Measurements from ENCODE around the gene MAPK4.
"Not testable (repeated sequence)": the region's sequence is repeated elsewhere in the genome, so short reads cannot be mapped to it uniquely, and the experiment has no call there.

MAPK4 gene

DNA sequence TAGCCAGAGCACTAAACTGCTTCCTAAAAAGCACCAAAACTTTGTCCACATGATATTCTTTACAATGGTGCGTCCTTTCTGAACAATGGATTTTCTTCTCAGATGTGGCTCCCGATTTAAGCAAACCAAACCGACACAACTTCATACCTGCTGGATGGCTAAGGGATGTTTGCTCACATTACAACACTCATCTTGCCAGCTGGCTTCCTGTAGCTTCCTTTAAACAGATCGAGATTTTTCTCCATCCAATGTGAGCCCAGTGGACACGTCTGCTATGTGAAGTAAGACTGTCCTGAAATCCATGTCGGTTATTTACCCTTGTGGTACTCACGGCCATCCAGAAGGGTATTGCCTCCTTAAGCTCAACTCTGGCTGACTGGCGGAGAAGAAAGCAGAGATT is 126.5 kb downstream of the MAPK4 start:
- Mint-ChIP-seq H3K4me3 (no peak overlapping the region), H3K4me1 (ENCODE audit: low read depth) (no peaks in the 10 kb centered on the region), H3K27me3 (ENCODE audit: low read depth) (no peaks in the 10 kb centered on the region), H3K36me3 (ENCODE audit: low read depth) (no peaks in the 10 kb centered on the region), H3K27ac (no peak overlapping the region), H3K9me3 (no peaks in the 10 kb centered on the region)

DNA sequence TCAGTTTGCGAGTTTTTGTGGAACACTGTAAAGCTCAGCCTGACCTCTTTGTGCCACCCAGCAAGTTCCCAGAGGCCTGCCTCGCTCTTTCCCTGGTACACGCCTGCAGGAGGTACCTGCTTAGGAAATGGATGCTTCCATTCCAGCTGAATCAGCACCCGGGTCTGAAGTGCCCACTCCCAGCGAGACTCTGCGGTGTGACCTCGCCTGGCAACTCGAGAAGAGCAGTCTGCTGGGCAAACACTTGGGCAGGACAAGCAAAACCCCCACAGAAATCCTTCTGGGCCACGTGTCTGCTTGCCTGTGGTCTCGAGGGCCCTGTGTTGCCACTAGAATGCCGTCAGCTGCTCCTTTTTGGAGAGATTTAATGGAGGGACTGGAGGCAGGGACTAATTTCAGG is 127.6 kb downstream of the MAPK4 start:
- Mint-ChIP-seq H3K4me3 (no peak overlapping the region), H3K27me3 (ENCODE audit: low read depth) (no peaks in the 10 kb centered on the region), H3K4me1 (ENCODE audit: low read depth) (no peaks in the 10 kb centered on the region), H3K27ac (no peak overlapping the region), H3K36me3 (ENCODE audit: low read depth) (no peaks in the 10 kb centered on the region), H3K9me3 (no peaks in the 10 kb centered on the region)

DNA sequence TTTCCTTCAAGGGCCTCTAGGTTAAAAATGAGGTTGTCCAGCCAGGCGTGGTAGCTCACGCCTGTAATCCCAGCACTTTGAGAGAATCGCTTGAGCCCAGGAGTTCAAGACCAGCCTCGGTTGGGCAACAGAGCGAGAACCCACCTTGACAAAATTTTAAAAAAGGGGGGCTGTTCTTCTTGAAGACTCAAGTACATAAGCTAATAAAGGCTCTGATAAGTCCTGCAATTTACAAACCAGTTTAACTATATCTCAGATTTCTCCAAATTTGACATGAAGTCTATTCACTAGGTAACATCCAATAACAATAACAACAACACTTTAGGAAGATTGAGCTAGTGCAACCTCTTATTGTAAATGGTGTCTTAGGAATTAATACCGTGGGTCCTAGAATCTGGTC is 129.7 kb downstream of the MAPK4 start:
- no peak overlapping the region for H3K4me3 Mint-ChIP-seq
- H3K4me1 Mint-ChIP-seq (ENCODE audit: low read depth), result no peaks in the 10 kb centered on the region

DNA sequence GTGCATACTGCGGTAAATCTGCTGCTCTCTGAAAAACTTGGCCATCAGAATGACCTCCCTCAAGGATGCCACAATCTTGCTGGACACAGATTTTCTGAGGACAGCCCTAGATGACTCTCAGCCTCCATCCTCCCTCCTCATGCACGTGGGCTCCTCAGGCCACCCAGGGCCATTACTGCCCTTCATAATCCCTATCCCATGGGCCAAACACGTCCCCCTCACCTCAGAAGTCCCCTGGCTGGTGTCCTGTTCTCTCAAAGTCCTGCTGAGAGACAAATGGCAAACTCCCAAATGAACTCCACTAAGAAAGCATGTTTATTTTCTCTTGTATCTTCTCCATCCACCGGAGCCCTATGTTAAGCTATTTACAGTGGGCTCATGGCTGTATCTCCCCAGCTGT is 134.3 kb downstream of the MAPK4 start:
- Mint-ChIP-seq H3K9me3 (no peaks in the 10 kb centered on the region), H3K4me3 (no peak overlapping the region), H3K36me3 (ENCODE audit: low read depth) (no peaks in the 10 kb centered on the region), H3K27ac (no peak overlapping the region), H3K4me1 (ENCODE audit: low read depth) (no peaks in the 10 kb centered on the region), H3K27me3 (ENCODE audit: low read depth) (no peaks in the 10 kb centered on the region)

More for the DNA sequence above, 129.7 kb downstream of the MAPK4 start:
- no peak overlapping the region for H3K27ac Mint-ChIP-seq
- H3K36me3 Mint-ChIP-seq (ENCODE audit: low read depth), result no peaks in the 10 kb centered on the region
- H3K9me3 Mint-ChIP-seq, result no peaks in the 10 kb centered on the region
- no peaks in the 10 kb centered on the region for H3K27me3 Mint-ChIP-seq (ENCODE audit: low read depth)

DNA sequence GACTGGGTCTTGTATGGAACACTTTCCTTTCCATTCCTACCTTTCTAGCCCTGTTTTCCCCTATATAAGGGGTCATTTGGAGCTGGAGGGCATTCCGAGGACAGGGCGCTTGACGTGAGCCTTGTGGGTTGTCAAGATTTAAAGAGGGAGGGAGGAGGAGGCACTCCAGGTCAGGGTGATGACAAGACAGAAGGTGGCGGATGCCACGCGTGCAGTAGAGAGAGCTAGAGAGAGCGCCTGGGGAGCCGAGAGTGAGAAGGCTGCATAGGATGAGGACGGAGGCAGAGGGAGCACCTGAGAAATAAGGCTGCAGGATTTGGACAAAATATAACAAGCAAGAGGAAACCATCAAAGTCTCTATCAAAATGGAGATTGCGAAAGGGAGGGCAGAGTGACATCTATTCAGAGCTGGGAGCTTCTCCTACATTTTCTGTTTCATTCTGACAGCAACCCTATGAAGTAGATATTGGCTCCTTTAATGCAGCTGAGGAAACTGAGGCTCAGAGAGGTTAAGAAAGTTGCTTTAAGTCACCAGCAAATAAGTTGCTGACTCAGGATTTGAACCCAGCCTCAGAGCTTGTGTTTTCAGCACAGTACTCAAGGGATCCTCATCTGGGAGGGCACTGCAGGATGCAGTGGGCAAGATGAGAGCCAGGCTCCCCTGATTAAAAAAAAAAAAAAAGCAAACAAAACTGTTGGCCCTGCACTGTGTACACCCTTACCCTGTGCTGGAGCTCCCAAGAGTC is 135.7 kb downstream of the MAPK4 start:
- H3K9me3 Mint-ChIP-seq, result no peaks in the 10 kb centered on the region
- H3K27ac Mint-ChIP-seq, result no peak overlapping the region
- no peaks in the 10 kb centered on the region for H3K27me3 Mint-ChIP-seq (ENCODE audit: low read depth)
- no peaks in the 10 kb centered on the region for H3K4me1 Mint-ChIP-seq (ENCODE audit: low read depth)
- no peaks in the 10 kb centered on the region for H3K36me3 Mint-ChIP-seq (ENCODE audit: low read depth)
- no peak overlapping the region for H3K4me3 Mint-ChIP-seq

DNA sequence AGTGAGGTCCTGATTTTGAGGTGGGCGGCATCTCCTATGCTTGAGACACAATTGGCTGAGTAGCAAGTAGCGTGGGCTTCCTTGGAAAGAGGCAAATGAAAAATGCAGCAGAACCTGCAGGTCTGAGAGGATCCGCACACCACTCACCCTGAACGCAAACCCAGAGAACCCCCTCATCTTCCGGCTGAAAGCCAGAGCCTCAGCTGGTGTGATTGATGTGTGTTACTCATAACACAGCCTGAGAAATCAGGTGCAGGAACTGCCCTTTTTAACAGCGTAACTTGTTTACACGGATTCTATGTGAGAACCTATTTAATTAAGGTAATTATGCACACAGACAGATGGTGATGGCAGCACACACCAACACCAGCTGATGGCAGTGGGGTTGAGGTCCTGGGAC is 136.5 kb downstream of the MAPK4 start:
- Mint-ChIP-seq H3K27me3 (ENCODE audit: low read depth) (no peaks in the 10 kb centered on the region), H3K9me3 (no peaks in the 10 kb centered on the region), H3K4me1 (ENCODE audit: low read depth) (no peaks in the 10 kb centered on the region), H3K36me3 (ENCODE audit: low read depth) (no peaks in the 10 kb centered on the region), H3K27ac (no peak overlapping the region), H3K4me3 (no peak overlapping the region)

DNA sequence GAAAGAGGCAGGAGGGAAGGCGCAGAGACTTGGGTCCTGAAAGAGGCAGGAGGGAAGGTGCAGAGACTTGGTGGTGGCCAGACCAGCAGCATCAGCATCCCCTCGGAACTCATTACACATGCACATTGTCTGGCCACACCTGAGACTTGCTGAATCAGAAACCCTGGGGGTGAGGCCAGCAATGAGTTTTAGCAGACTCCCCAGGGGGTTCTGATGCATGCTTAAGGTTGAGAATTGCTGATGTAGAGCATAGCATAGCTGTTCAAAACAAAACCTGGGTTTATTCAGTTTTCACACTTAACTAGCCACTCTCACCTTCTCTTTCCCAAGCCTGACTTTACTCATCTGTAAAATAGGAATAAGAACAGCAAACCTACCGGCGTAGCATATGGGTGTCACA is 137.0 kb downstream of the MAPK4 start:
- no peaks in the 10 kb centered on the region for H3K4me1 Mint-ChIP-seq (ENCODE audit: low read depth)
- H3K9me3 Mint-ChIP-seq, result no peaks in the 10 kb centered on the region
- H3K27ac Mint-ChIP-seq, result no peak overlapping the region
- H3K36me3 Mint-ChIP-seq (ENCODE audit: low read depth), result no peaks in the 10 kb centered on the region
- no peak overlapping the region for H3K4me3 Mint-ChIP-seq
- no peaks in the 10 kb centered on the region for H3K27me3 Mint-ChIP-seq (ENCODE audit: low read depth)

DNA sequence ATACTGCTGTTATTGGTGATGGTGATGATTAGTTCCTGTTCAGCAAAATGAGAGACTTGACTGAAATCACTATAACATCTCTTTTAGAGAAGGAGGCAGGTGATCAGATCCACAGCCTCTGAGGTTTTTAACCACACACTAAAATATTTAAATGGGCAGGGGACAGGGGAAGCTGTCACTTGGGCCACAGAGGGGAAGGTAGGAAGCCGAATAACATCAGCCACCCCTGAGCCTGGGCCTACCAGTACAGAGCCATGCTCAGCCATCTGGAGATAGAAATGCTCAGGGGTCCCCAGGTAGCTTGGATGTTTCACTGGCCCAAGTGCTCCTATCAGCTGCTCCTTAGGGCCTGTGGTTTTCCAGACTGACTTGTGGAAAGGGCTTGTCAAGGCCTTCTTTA is 137.6 kb downstream of the MAPK4 start:
- H3K4me1 Mint-ChIP-seq (ENCODE audit: low read depth), result no peaks in the 10 kb centered on the region
- H3K4me3 Mint-ChIP-seq, result no peak overlapping the region
- H3K9me3 Mint-ChIP-seq, result no peaks in the 10 kb centered on the region
- H3K27ac Mint-ChIP-seq, result no peak overlapping the region
- H3K36me3 Mint-ChIP-seq (ENCODE audit: low read depth), result no peaks in the 10 kb centered on the region
- H3K27me3 Mint-ChIP-seq (ENCODE audit: low read depth), result no peaks in the 10 kb centered on the region

DNA sequence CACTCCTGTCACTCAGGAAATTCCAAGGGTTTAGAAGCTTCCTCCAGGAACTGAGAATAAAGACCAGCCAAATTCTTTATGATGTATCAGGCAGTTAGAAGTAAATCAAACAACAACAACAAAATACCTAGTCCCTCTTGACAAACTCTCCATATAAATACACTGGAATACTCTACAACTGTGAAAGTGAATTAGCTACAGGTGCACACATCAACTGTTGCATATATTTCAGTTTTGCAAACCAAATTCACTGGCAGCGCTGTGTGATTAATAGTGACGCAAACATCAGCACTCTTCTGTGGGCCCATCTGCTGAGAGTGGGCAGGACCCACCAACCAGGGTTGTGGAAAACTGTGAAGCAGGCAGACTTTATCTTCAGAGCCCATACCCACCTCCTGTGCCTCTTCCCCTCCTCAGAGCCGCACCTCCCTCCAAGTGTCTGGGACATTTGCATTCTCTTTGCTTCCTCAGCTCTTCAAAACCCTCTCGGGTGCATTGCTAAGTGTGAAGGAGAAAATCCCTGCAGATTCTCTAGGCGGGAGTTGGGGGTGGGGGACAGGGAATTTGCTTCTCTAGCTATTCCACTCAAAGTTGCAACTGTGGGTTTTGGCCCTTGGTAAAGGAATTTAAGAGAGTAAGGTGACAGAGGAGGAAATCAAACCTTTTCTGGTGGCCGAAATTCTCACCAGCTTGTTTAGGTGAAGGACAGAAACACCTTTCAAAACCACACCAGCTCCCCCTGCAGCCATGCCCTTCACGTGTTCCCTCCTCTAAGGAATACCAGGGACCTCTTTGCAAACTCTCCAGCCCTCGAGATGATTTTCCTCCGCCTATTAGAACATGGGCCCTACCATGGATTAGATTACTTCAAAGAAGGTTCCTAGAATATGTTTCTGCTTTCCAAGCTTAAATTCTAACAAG is 140.6 kb downstream of the MAPK4 start:
- H3K27ac Mint-ChIP-seq, result no peak overlapping the region
- H3K27me3 Mint-ChIP-seq (ENCODE audit: low read depth), result no peaks in the 10 kb centered on the region
- H3K4me1 Mint-ChIP-seq (ENCODE audit: low read depth), result no peaks in the 10 kb centered on the region
- no peak overlapping the region for H3K4me3 Mint-ChIP-seq
- H3K36me3 Mint-ChIP-seq (ENCODE audit: low read depth), result no peaks in the 10 kb centered on the region
- H3K9me3 Mint-ChIP-seq, result no peaks in the 10 kb centered on the region

DNA sequence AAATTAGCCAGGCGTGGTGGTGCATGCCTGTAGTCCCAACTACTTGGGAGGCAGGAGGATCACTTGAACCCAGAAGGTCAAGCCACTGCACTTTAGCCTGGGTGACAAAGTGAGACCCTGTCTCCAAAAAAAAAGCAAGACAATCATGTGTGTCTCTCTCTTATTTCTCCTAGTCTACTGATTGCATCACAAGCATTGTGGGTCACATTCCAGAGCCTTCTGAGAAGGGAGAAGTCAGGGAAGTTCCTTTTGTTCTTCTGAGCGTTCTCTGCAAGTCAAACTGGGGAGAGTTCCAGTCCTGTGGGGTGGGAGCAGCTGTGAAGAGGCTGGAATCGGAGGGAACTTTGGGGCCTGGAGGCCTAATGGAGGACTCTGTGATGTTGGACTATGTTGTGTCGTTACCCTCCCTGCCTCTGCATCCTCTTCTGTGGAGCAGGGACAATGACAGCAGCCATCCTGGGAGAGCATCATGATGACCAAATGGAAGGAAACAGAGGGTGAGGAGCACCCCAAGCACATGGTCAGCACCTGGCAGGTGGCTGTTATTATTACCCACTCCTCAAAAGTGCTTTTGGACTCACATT is 144.6 kb downstream of the MAPK4 start:
- H3K4me3 Mint-ChIP-seq, result no peak overlapping the region

DNA sequence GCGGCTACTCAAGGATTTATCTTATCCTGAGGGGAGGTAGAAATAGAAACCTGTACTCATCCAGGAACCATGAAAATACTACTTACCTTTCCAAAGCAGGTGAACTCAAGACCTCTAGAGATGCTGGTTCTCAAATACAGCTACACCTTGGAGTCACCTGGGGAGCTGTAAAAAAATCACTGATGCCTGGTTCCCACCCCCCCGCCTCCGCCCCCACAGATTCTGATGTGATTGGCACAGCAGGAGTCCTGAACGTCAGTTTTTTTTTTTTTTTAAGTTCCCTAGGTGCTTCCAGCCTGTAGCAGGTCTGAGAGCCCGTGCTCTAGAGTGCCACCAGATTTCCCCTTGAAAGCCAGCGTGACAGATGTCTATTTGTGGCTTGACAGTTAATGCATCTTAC is 146.3 kb downstream of the MAPK4 start:
- H3K9me3 Mint-ChIP-seq, result no peaks in the 10 kb centered on the region
- H3K36me3 Mint-ChIP-seq (ENCODE audit: low read depth), result no peaks in the 10 kb centered on the region
- no peaks in the 10 kb centered on the region for H3K27me3 Mint-ChIP-seq (ENCODE audit: low read depth)
- no peak overlapping the region for H3K27ac Mint-ChIP-seq
- H3K4me3 Mint-ChIP-seq, result no peak overlapping the region
- no peaks in the 10 kb centered on the region for H3K4me1 Mint-ChIP-seq (ENCODE audit: low read depth)

More for the DNA sequence above, 144.6 kb downstream of the MAPK4 start:
- H3K27ac Mint-ChIP-seq, result no peak overlapping the region
- no peaks in the 10 kb centered on the region for H3K27me3 Mint-ChIP-seq (ENCODE audit: low read depth)
- H3K36me3 Mint-ChIP-seq (ENCODE audit: low read depth), result no peaks in the 10 kb centered on the region
- H3K9me3 Mint-ChIP-seq, result no peaks in the 10 kb centered on the region
- H3K4me1 Mint-ChIP-seq (ENCODE audit: low read depth), result no peaks in the 10 kb centered on the region

DNA sequence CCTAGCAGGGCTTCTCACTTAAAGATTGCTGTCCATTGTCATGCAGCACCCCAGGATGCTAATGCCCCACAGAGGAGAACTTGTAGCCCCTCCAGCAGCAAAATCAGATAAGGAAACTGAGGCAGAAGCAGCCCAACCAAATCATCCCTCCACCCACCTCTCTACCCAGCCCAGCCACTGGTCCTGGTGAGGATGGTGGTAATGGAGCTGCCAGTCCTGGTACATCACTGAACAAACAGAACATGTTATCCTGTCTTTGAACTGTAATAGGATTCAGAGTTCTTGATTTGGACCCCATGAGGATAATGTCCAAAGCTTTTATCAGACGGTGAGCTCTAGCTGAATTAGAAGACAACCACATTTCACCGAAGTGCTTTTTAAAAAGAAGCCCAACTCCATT is 146.8 kb downstream of the MAPK4 start:
- Mint-ChIP-seq H3K4me3 (no peak overlapping the region), H3K27ac (no peak overlapping the region), H3K4me1 (ENCODE audit: low read depth) (no peaks in the 10 kb centered on the region), H3K27me3 (ENCODE audit: low read depth) (no peaks in the 10 kb centered on the region), H3K36me3 (ENCODE audit: low read depth) (no peaks in the 10 kb centered on the region), H3K9me3 (no peaks in the 10 kb centered on the region)

DNA sequence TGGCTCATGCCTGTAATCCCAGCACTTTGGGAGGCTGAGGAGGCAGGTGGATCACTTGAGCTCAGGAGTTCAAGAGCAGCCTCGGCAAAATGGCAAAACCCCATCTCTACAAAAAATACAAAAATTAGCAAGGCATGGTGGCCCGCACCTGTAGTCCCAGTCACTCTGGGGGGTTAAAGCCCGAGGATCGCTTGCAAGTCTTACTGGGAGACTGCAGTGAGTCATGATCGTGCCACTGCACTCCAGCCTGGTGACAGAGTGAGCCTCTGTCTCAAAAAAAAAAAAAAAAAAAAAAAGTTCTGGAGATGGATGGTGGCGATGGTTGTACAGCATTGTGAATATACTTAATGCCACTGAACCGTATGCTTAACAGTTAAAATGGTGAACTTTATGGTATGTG is 147.4 kb downstream of the MAPK4 start:
- not testable (repeated sequence) for H3K27me3 Mint-ChIP-seq (ENCODE audit: low read depth); H3K9me3 Mint-ChIP-seq; H3K36me3 Mint-ChIP-seq (ENCODE audit: low read depth); H3K4me1 Mint-ChIP-seq (ENCODE audit: low read depth); H3K4me3 Mint-ChIP-seq; H3K27ac Mint-ChIP-seq

DNA sequence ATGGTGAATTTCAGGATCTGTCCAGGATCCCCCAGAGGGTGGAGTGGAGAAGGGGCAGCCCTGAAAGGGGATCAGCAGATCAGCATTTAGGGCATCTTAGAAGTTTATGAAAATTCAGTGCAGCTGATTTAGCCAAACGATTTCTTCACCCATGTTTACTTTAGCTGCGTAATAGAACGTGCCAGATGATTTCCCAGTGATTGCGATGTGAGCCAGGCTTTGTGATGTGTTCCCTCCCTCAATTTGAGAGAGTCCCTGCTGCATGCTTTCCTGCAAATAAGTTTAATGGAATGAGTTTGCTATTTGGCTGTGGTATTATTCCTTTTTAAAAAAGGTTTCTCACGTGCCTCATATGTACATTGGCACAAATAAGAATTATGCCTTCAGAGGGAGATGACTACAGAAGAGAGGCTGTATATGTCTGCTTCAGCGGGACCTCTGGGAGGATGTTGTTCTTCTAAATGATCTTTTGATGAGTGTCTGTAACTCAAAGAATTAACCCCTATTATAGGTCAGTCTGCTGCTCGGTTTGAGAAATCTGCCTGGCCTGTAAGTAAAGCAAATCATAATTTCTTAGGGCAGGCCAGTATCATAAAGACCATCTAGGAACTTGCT is 148.1 kb downstream of the MAPK4 start:
- H3K4me3 Mint-ChIP-seq, result no peak overlapping the region
- no peaks in the 10 kb centered on the region for H3K4me1 Mint-ChIP-seq (ENCODE audit: low read depth)
- no peaks in the 10 kb centered on the region for H3K9me3 Mint-ChIP-seq
- H3K27me3 Mint-ChIP-seq (ENCODE audit: low read depth), result no peaks in the 10 kb centered on the region
- H3K27ac Mint-ChIP-seq, result no peak overlapping the region
- no peaks in the 10 kb centered on the region for H3K36me3 Mint-ChIP-seq (ENCODE audit: low read depth)
